NCI-H226 (cell line): ENCODE data around the gene FAM184B.

Source experiments
- DNase-seq: peaks from one replicate; pipeline ENCODE4 v3.0.0-alpha.2; 2015

FAM184B gene

GRCh38 chr4:17624821-17625220, 156.6 kb downstream of the FAM184B start:
- no peak for DNase-seq

DNA sequence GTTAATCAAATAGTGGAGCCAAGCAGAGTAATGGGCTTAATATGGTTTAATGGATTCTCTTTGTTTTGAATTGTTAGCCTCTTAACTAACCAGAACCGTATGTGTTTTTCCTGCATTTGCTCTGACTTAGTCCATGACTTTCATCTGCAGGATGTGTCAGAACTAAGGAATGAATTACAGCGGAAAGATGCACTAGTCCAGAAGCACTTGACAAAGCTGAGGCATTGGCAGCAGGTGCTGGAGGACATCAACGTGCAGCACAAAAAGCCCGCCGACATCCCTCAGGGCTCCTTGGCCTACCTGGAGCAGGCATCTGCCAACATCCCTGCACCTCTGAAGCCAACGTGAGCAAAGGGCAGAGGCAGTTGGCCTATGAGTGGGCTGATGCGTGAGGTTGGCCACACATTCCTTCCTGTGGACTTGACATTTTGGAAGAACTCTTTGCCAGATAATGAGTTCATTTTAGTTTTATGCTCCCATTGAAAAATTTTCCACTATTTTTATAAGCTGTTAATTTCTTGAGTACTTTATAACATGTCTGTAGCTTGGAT, 157.9 kb downstream of the FAM184B start:
- DNase-seq: no peak

DNA sequence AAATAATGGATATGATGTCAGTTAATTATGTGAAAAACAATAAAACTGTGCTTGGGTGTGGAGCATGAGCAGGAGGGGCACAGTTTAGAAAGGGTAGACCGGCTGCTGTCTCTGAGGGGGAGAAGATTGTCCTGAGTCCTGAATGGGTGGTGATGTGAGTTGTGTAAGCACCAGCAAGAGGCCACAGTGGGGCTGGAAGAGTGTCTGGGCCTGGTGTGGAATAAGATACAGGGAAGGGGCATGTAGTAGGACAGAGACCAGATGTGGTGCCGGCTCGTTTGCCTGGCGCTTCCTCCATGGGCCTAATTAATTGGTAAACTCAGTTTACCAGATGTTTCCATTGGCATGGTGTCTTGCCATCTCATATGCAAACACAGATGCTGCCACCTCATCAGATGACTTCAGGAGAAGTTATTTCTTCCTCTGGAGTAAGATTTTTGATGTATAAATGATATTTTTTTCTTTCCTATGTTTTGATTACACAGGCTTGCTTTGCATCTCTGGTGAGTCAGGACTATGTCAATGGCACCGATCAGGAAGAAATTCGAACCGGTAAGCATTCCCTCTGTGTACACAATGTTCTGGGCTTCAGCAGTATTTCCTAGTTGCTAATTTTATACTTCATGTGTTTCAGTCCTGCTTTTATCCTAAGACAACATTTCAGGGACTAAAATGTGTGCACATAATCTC, 161.9 kb downstream of the FAM184B start:
- DNase-seq: no peak

- no peak for DNase-seq
Observed at GRCh38 chr4:17618926-17619325, 162.5 kb downstream of the FAM184B start.

DNA sequence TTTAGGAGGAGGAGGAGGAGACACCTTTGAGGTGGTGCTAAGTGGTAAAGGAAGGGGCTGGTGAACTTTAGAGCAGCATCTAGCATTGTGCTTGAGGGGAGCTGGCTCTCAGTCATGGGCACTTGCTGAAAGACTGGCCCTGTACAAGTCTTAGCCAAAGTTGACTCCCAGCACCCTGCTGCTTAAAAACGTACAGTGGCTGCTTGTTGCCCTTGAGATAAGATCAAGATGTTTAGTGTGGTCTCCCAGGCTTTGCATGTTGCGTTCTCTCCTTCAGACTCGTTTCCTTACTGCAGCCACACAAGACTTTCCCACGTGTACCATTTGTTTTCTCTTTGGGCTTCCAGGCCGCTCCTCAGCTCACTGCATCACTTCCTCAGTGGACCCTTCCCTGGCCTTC, 165.1 kb downstream of the FAM184B start:
- DNase-seq: no peak

DNA sequence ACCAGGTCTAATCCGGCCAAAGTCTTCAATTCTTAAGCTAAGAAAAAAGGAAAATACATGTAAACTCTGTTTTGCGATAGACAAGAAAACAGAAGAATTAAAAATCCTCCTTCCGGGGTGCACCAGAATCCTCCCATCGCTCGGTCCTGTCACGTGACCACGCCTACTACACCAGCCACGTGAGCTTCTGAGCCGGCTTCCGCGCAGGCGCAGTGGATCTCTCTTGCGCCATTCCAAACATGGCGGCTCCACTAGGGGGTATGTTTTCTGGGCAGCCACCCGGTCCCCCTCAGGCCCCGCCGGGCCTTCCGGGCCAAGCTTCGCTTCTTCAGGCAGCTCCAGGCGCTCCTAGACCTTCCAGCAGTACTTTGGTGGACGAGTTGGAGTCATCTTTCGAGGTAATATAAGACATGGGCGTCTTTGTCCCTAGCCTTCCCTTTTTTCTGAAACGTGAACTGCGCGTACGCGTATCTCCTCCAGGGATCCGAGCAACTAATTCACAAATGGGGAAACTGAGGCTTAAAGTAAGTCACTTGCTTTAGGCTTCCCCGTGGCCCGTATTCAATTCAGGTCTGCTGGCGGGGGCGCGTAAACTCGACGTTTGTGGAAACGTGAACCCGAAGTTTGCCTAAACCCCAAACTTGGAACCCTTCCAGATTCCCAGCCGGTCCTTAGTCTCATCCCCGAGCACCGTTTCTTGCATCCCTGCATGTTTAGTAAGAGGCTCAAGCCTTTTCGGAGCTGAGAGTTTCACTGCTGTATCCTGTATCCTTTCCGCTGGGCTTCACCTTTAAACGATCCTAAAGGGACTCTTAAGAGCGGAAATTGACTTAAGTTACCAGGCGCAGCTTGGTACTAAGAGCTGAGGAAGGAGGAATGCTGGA, 166.8 kb downstream of the FAM184B start, which contains the start of gene MED28:
TSS of gene MED28 (plus strand) at position 226 of the 884 bp plus-strand sequence. CDS start at position 240, 14 bp downstream.
- peak; percentile 81 for DNase-seq

DNA sequence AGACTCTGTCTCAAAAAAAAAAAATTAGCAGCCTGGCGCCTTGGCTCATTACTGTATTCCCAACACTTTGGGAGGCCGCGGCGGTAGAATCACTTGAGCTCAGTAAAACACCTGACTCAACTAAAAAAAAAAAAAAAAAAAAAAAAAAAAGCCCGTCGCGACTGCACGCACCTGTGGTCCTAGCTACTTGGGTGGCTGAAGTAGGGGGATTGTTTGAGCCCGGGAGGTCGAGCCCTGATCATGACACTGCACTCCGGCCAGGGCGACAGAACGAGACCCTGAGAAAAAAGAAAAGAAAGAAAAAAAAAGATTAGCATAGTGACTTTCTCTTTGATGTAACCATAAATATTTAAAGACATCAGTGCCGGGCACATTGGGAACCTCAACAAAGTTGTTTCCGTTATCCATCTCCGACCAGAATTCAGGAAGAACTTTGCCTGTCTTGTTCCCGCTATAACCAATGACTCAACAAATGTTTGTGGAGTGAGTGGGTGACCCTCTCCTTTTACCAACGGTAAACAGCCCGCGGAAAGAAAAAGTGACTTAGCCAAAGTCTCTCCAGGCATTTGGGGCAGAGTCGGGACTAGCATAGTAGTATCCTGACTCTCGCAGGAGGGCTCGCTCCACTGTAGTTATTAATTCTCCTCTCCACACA, 167.5 kb downstream of the FAM184B start:
- peak; percentile 38 for DNase-seq

GRCh38 chr4:17605236-17605635, 176.2 kb downstream of the FAM184B start:
- no peak for DNase-seq

- no peak for DNase-seq
Observed at GRCh38 chr4:17599826-17600225, 181.6 kb downstream of the FAM184B start.

- DNase-seq: peak; percentile 2
Observed at GRCh38 chr4:17597517-17597916, 183.9 kb downstream of the FAM184B start.

- no peak for DNase-seq
Observed at GRCh38 chr4:17595471-17596005, 185.9 kb downstream of the FAM184B start.

GRCh38 chr4:17589355-17589754, 192.1 kb downstream of the FAM184B start:
- no peak for DNase-seq

GRCh38 chr4:17587094-17587822, 194.2 kb downstream of the FAM184B start:
- no peak for DNase-seq

DNA sequence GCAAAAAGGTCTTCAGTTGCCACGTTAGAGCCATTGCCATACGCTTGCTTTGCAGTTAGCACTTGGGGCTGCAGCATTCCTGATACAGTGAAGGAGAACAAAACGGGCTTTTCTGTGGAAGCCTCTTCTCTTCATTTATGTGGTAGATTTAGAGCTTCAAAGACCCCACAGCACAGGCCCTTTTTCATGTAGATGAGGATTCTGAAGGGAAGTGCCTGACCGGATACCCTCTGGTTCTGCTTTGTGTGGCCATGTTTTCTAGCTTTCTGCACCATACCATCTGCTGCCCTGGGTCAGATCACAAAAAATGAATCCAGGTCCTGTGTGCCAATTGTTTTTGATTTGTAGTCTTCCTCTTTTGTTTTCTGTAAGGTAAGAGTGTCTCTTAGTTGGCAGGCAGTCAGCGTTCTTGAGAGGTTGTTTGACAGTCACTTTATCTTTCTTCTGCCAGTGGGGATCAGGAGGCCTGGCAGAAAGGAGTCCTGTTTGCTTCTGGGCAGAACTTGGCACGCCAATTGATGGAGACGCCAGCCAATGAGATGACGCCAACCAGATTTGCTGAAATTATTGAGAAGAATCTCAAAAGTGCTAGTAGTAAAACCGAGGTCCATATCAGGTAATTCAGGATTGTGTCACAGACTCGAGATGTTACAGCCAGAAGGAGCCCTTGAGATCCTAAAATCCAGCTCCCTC, 196.8 kb downstream of the FAM184B start:
- no peak for DNase-seq

GRCh38 chr4:17583941-17584340, 197.5 kb downstream of the FAM184B start:
- no peak for DNase-seq

GRCh38 chr4:17583276-17583675, 198.1 kb downstream of the FAM184B start:
- DNase-seq: no peak

GRCh38 chr4:17580969-17581368, 200.5 kb downstream of the FAM184B start:
- no peak for DNase-seq
